IMR-90 (cell line): Measurements from ENCODE around the gene SLC1A1. TPM values are rescaled to one million over a fixed set of nuclear protein-coding genes. Genes with fewer than 3 reads are reported as not detected.
A peak's percentile ranks its signal among the peaks of the same experiment; 100 is the strongest.

Experiments used
- ATAC-seq: fragments of 200-7000 bp; cut with Tn5 transposase; 2 replicates; pipeline ENCODE4 v1.9.1; 2020; ENCODE audit warnings: low read depth, mild to moderate bottlenecking, moderate library complexity
- BruUV-seq: library from RNA; stranded (reverse); fragments of 400-500 nt; replicated peaks from 2 replicates; lab custom pipeline; 2021; lab: Mats Ljungman, UMichigan
- CTCF ChIA-PET: fragments of 300-600 bp; formaldehyde crosslinking; extraction: SDS; loops from one replicate; lab custom pipeline; 2021; ENCODE audit warnings: antibody characterized with exemption; lab: Yijun Ruan, JAX
- POLR2A ChIA-PET: fragments of 300-600 bp; sonication (Branson Sonifier 250); formaldehyde crosslinking; loops from one replicate; lab custom pipeline; 2022; ENCODE audit warnings: antibody characterized with exemption; ENCODE audit not compliant: unreplicated experiment; lab: Charles Lee
- DNase-seq: peaks from one replicate; pipeline ENCODE4 v3.0.0; 2013
- H2AFZ ChIP-seq: replicated peaks from 2 replicates; pipeline ENCODE3; 2013; ENCODE audit warnings: low read length, mild to moderate bottlenecking; ENCODE audit not compliant: poor library complexity
- H2AK5ac ChIP-seq: 2 replicates; pipeline ENCODE4 v1.6.1; 2013; ENCODE audit warnings: low read depth, low read length, inconsistent platforms
- H2AK9ac ChIP-seq: replicated peaks from 2 replicates; pipeline ENCODE3; 2013; ENCODE audit warnings: mild to moderate bottlenecking, low read depth, low read length, moderate library complexity; ENCODE audit not compliant: poor library complexity
- H2BK120ac ChIP-seq: 2 replicates; pipeline ENCODE4 v1.6.1; 2013; ENCODE audit warnings: low read depth, low read length, inconsistent platforms
- H2BK15ac ChIP-seq: 3 replicates; pipeline ENCODE4 v1.6.1; 2013; ENCODE audit warnings: low read depth, low read length, inconsistent platforms
- H2BK20ac ChIP-seq: 2 replicates; pipeline ENCODE4 v1.6.1; 2013; ENCODE audit warnings: low read depth, mild to moderate bottlenecking, inconsistent platforms, low read length, moderate library complexity
- H2BK5ac ChIP-seq: 2 replicates; pipeline ENCODE4 v1.6.1; 2013; ENCODE audit warnings: mild to moderate bottlenecking, low read depth, low read length, inconsistent platforms; ENCODE audit not compliant: poor library complexity, severe bottlenecking
- H3K14ac ChIP-seq: replicated peaks from 2 replicates; pipeline ENCODE4 v1.6.1; 2013; ENCODE audit warnings: low read depth, low read length, inconsistent platforms
- H3K18ac ChIP-seq: 2 replicates; pipeline ENCODE4 v1.6.1; 2013; ENCODE audit warnings: low read depth, low read length, control low read depth
- H3K23ac ChIP-seq: 2 replicates; pipeline ENCODE4 v1.6.1; 2013; ENCODE audit warnings: low read depth, low read length, inconsistent platforms
- H3K27ac ChIP-seq: 2 replicates; pipeline ENCODE4 v1.5.1; 2013; ENCODE audit warnings: mild to moderate bottlenecking, control low read depth, low read length; ENCODE audit not compliant: insufficient read depth
- H3K27me3 ChIP-seq: 2 replicates; pipeline ENCODE4 v1.6.1; 2013; ENCODE audit warnings: low read length; ENCODE audit not compliant: control insufficient read depth, insufficient read depth
- H3K36me3 ChIP-seq: 2 replicates; pipeline ENCODE4 v1.6.1; 2013; ENCODE audit warnings: low read length, mixed read lengths; ENCODE audit not compliant: control insufficient read depth, insufficient read depth
- H3K4ac ChIP-seq: 2 replicates; pipeline ENCODE4 v1.6.1; 2013; ENCODE audit warnings: low read depth, low read length, inconsistent platforms
- H3K4me1 ChIP-seq: 2 replicates; pipeline ENCODE4 v1.6.1; 2013; ENCODE audit warnings: low read length, mixed read lengths; ENCODE audit not compliant: control insufficient read depth, insufficient read depth
- H3K4me2 ChIP-seq: 2 replicates; pipeline ENCODE4 v1.6.1; 2013; ENCODE audit warnings: low read depth, mild to moderate bottlenecking, control low read depth, low read length, moderate library complexity
- H3K4me3 ChIP-seq: 2 replicates; pipeline ENCODE4 v1.5.1; 2013; ENCODE audit warnings: low read depth, mild to moderate bottlenecking, control low read depth, low read length, moderate library complexity; ENCODE audit not compliant: insufficient read depth
- H3K56ac ChIP-seq: 2 replicates; pipeline ENCODE4 v1.6.1; 2013; ENCODE audit warnings: low read length, inconsistent platforms; ENCODE audit not compliant: insufficient read depth; ENCODE audit errors: extremely low read depth
- H3K79me1 ChIP-seq, 2 experiments: 2 replicates each; pipeline ENCODE4 v1.6.1; 2013; ENCODE audit warnings: low read length in 2 of 2, inconsistent platforms in 1 of 2, low read depth in 1 of 2
- H3K9ac ChIP-seq: 2 replicates; pipeline ENCODE4 v1.6.1; 2013; ENCODE audit warnings: low read depth, low read length, control low read depth
- H3K9me1 ChIP-seq: 2 replicates; pipeline ENCODE4 v1.6.1; 2013; ENCODE audit warnings: low read length, inconsistent platforms; ENCODE audit not compliant: insufficient read depth
- H3K9me3 ChIP-seq: 2 replicates; pipeline ENCODE4 v1.6.1; 2013; ENCODE audit warnings: low read length; ENCODE audit not compliant: control insufficient read depth, insufficient read depth
- H4K20me1 ChIP-seq: 2 replicates; pipeline ENCODE4 v1.6.1; 2013; ENCODE audit warnings: low read length, inconsistent platforms; ENCODE audit not compliant: insufficient read depth
- H4K5ac ChIP-seq: 2 replicates; pipeline ENCODE4 v1.6.1; 2013; ENCODE audit warnings: mild to moderate bottlenecking, low read depth, low read length, control low read depth
- H4K8ac ChIP-seq, 2 experiments: 2 replicates each; pipeline ENCODE4 v1.6.1; 2013; ENCODE audit warnings: low read depth in 2 of 2, low read length in 2 of 2, control low read depth in 1 of 2, inconsistent platforms in 1 of 2
- H4K91ac ChIP-seq: 2 replicates; pipeline ENCODE4 v1.6.1; 2013; ENCODE audit warnings: low read depth, low read length, inconsistent platforms; ENCODE audit not compliant: insufficient read depth
- CEBPB ChIP-seq: IDR thresholded peaks from 2 replicates; pipeline ENCODE4 v1.6.1; 2012; ENCODE audit warnings: low read depth, low read length, improper control_type of control experiment
- FOS ChIP-seq: fragments of 150-350 bp; IDR thresholded peaks from 2 replicates; pipeline ENCODE4 v1.6.1; 2016; ENCODE audit warnings: low read depth, low read length
- WGBS, 2 experiments: methylation state at CpG; one replicate each; pipeline versions ENCODE4 v1.1.5 to v1.1.7; 2013; ENCODE audit warnings: missing lambda C conversion rate in 2 of 2; ENCODE audit not compliant: insufficient read length in 1 of 2; ENCODE audit errors: extremely low coverage in 2 of 2; 5-methylcytosine and 5-hydroxymethylcytosine counted together
- dilution Hi-C: fragments of 300-500 bp; cut with HindIII; formaldehyde crosslinking; loops from one replicate; pipeline ENCODE4 v1.14.3; 2018; ENCODE audit warnings: low sequenced_read_pairs; ENCODE audit not compliant: unreplicated experiment
- in situ Hi-C: fragments of 300-500 bp; cut with MboI; formaldehyde crosslinking; loops from 3 replicates; pipeline ENCODE4 v1.14.3; 2019; ENCODE audit warnings: low sequenced_read_pairs, inconsistent platforms, mixed read lengths
- intact Hi-C: fragments of 100-400 bp; cut with micrococcal nuclease; formaldehyde crosslinking; loops from 2 replicates; pipeline ENCODE4 v1.10.0; 2022
- polyA plus RNA-seq, 3 experiments: library from polyadenylated mRNA; depleted of rRNA; stranded (reverse); fragments of >200 nt; gene quantifications; 2 replicates each; pipeline ENCODE4 v1.2.3, GENCODE V29; 2012; ENCODE audit warnings: low replicate concordance in 1 of 3
- total RNA-seq: library from RNA; depleted of rRNA; stranded (reverse); fragments of >200 nt; gene quantifications from 2 replicates; pipeline ENCODE4 v1.2.3, GENCODE V29; 2012

Gene SLC1A1
- total and polyA plus RNA-seq, 2 of the 4 experiments (the other 2 are of a cell fraction): 2.2 to 4.1 TPM

- H2AFZ ChIP-seq: no peak overlapping the region
- H3K36me3 ChIP-seq: no peaks in the 10 kb centered on the region
- H3K9me1 ChIP-seq: no peaks in the 10 kb centered on the region
- WGBS, 2 experiments: no CpG with 5 or more reads among the region's 2 CpGs
- TF ChIP-seq FOS (no peak), CEBPB (peak; percentile 16; the same call in 1 of the 2 replicates)
- no peak overlapping the region for H4K8ac ChIP-seq
- no peak for ATAC-seq
- no peak overlapping the region for H4K5ac ChIP-seq
- H3K4me2 ChIP-seq: no peak overlapping the region
- CTCF ChIA-PET: no interaction called here
- no peak overlapping the region for H2BK5ac ChIP-seq
- no peaks in the 10 kb centered on the region for H4K20me1 ChIP-seq
- no peaks in the 10 kb centered on the region for H3K4me1 ChIP-seq
- no peak overlapping the region for H3K4ac ChIP-seq
- H3K18ac ChIP-seq: no peak overlapping the region
- peak; percentile 17 for DNase-seq
- H2AK9ac ChIP-seq: no peak overlapping the region
- H4K91ac ChIP-seq: no peak overlapping the region
- no peak overlapping the region for H2AK5ac ChIP-seq
- dilution Hi-C loops (no loop called here), in situ Hi-C loops (no loop called here), intact Hi-C loops (loop anchor here (10.0 kb wide), 1 partner anchor 160 kb away; no protein-coding TSS in a partner anchor)
- H3K27ac ChIP-seq: no peak overlapping the region
- H3K9ac ChIP-seq: no peak overlapping the region
- no peak overlapping the region for H3K14ac ChIP-seq
- no peaks in the 10 kb centered on the region for H3K27me3 ChIP-seq
- H3K9me3 ChIP-seq: no peaks in the 10 kb centered on the region
- POLR2A ChIA-PET: no interaction called here
- no peak overlapping the region for H3K4me3 ChIP-seq
- no peak overlapping the region for H3K23ac ChIP-seq
- BruUV-seq: no TSS peak
- H3K56ac ChIP-seq: no peak overlapping the region
- no peak overlapping the region for H2BK120ac ChIP-seq
- H3K79me1 ChIP-seq: no peaks in the 10 kb centered on the region
- no peak overlapping the region for H2BK15ac ChIP-seq
- no peak overlapping the region for H2BK20ac ChIP-seq
These were observed 65.0 kb downstream of the SLC1A1 start for GRCh38 chr9:4555236-4555635.
